ENCODE measurements around the gene ENPP4. TPM values are rescaled to one million over a fixed set of nuclear protein-coding genes. Genes with fewer than 3 reads are reported as not detected.

Gene ENPP4
- total and polyA plus RNA-seq, 2 of the 4 experiments (the other 2 are of a cell fraction) = under 0.01 to 0.03 TPM

DNA sequence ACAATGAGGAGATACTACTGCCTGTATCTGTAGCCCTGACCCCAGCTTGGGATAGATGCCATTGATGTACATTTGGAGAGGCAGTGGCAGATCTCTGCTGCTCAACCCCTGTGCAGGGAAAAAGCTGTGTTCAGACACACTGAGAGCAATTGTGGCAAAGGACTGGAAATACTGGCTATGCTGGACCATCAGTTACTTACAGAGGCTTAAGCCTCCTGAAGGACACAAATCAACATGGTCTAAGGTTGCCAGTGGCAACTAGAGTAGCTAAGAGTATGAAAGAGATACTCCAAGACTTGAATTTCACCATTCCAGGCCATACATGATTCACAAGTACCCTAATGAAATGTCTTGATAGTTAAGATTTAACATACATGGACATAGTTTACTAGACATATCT is 32.4 kb upstream of the ENPP4 start:
- in situ Hi-C loops (cut with MboI; ENCODE audit: low sequenced_read_pairs) = loop anchor here (10.0 kb wide), 1 partner anchor 307 kb away; no protein-coding TSS in a partner anchor

More for the DNA sequence above, 32.4 kb upstream of the ENPP4 start:
- Histone ChIP-seq H2BK20ac (ENCODE audit: low read depth, low read length) (no peak overlapping the region), H4K91ac (ENCODE audit: insufficient read depth, low read depth, low read length) (no peak overlapping the region), H3K9me1 (ENCODE audit: insufficient read depth, low read length) (no peaks in the 10 kb centered on the region), H4K5ac (ENCODE audit: low read depth, low read length) (no peak overlapping the region), H3K14ac (replicated peaks; ENCODE audit: low read depth, low read length) (no peak overlapping the region), H3K23ac (ENCODE audit: low read depth, low read length) (no peak overlapping the region), H3K36me3 (ENCODE audit: control insufficient read depth, insufficient read depth, low read length) (no peaks in the 10 kb centered on the region), H2BK120ac (ENCODE audit: low read depth, low read length) (no peak overlapping the region), H2AK5ac (ENCODE audit: low read depth, low read length) (no peak overlapping the region), H3K4me3 (ENCODE audit: insufficient read depth, low read depth, low read length) (no peak overlapping the region), H2AK9ac (replicated peaks; ENCODE audit: low read depth, low read length, poor library complexity) (no peak overlapping the region), H3K4ac (ENCODE audit: low read depth, low read length) (no peak overlapping the region), H3K79me1 (ENCODE audit: low read depth in 1 of 2, low read length in 2 of 2) (no peaks in the 10 kb centered on the region), H2AFZ (replicated peaks; ENCODE audit: low read length, poor library complexity) (no peak overlapping the region), H3K27ac (ENCODE audit: insufficient read depth, low read length) (no peak overlapping the region), H2BK5ac (ENCODE audit: low read depth, low read length, poor library complexity, severe bottlenecking) (no peak overlapping the region), H2BK15ac (ENCODE audit: low read depth, low read length) (no peak overlapping the region), H3K9me3 (ENCODE audit: control insufficient read depth, insufficient read depth, low read length) (no peaks in the 10 kb centered on the region), H3K18ac (ENCODE audit: low read depth, low read length) (no peak overlapping the region), H3K4me2 (ENCODE audit: low read depth, low read length) (no peak overlapping the region), H3K4me1 (ENCODE audit: control insufficient read depth, insufficient read depth, low read length) (no peaks in the 10 kb centered on the region), H3K9ac (ENCODE audit: low read depth, low read length) (no peak overlapping the region), H4K20me1 (ENCODE audit: insufficient read depth, low read length) (no peaks in the 10 kb centered on the region), H3K27me3 (ENCODE audit: control insufficient read depth, insufficient read depth, low read length) (no peaks in the 10 kb centered on the region), H4K8ac (ENCODE audit: low read depth in 2 of 2, low read length in 2 of 2) (no peak overlapping the region), H3K56ac (ENCODE audit: extremely low read depth, insufficient read depth, low read length) (no peak overlapping the region)
- ATAC-seq (ENCODE audit: low read depth) (no peak), DNase-seq (no peak)
- CTCF ChIA-PET = no interaction called here
- dilution Hi-C loops (cut with HindIII; ENCODE audit: low sequenced_read_pairs, unreplicated experiment) (no loop called here), intact Hi-C loops (cut with micrococcal nuclease) (no loop called here)
- POLR2A ChIA-PET (ENCODE audit: unreplicated experiment) = no interaction called here
- BruUV-seq (replicated peaks) = no TSS peak
- no peak for TF ChIP-seq SMC3 (IDR thresholded peaks at IDR 0.05; ENCODE audit: low read depth, low read length)
- no peak for TF ChIP-seq MAZ (IDR thresholded peaks at IDR 0.05; ENCODE audit: borderline replicate concordance, low read depth, low read length)
- no peak for TF ChIP-seq CEBPB (IDR thresholded peaks at IDR 0.05; ENCODE audit: low read depth, low read length)
- TF ChIP-seq BHLHE40 (IDR thresholded peaks at IDR 0.05; ENCODE audit: low read depth, low read length) = no peak
- no peak for TF ChIP-seq CHD1 (IDR thresholded peaks at IDR 0.05; ENCODE audit: low read depth, low read length)
- TF ChIP-seq RAD21 (IDR thresholded peaks at IDR 0.05; ENCODE audit: low read length) = no peak
- TF ChIP-seq NFE2L2 (IDR thresholded peaks at IDR 0.05; ENCODE audit: low read depth, low read length) = no peak
- TF ChIP-seq, protein P1, sequence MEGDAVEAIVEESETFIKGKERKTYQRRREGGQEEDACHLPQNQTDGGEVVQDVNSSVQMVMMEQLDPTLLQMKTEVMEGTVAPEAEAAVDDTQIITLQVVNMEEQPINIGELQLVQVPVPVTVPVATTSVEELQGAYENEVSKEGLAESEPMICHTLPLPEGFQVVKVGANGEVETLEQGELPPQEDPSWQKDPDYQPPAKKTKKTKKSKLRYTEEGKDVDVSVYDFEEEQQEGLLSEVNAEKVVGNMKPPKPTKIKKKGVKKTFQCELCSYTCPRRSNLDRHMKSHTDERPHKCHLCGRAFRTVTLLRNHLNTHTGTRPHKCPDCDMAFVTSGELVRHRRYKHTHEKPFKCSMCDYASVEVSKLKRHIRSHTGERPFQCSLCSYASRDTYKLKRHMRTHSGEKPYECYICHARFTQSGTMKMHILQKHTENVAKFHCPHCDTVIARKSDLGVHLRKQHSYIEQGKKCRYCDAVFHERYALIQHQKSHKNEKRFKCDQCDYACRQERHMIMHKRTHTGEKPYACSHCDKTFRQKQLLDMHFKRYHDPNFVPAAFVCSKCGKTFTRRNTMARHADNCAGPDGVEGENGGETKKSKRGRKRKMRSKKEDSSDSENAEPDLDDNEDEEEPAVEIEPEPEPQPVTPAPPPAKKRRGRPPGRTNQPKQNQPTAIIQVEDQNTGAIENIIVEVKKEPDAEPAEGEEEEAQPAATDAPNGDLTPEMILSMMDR (conservative IDR thresholded peaks at IDR 0.05; ENCODE audit: low read depth, low read length) = no peak
- TF ChIP-seq RFX5 (IDR thresholded peaks at IDR 0.05; ENCODE audit: low read depth, low read length) = no peak
- no peak for TF ChIP-seq MXI1 (IDR thresholded peaks at IDR 0.05; ENCODE audit: borderline replicate concordance, low read depth, low read length)
- TF ChIP-seq FOS (IDR thresholded peaks at IDR 0.05; ENCODE audit: low read depth, low read length) = no peak
- TF ChIP-seq RCOR1 (IDR thresholded peaks at IDR 0.05; ENCODE audit: insufficient replicate concordance, low read length) = no peak
- TF ChIP-seq MAFK (IDR thresholded peaks at IDR 0.05; ENCODE audit: low read depth, low read length) = no peak
- TF ChIP-seq, protein P2, sequence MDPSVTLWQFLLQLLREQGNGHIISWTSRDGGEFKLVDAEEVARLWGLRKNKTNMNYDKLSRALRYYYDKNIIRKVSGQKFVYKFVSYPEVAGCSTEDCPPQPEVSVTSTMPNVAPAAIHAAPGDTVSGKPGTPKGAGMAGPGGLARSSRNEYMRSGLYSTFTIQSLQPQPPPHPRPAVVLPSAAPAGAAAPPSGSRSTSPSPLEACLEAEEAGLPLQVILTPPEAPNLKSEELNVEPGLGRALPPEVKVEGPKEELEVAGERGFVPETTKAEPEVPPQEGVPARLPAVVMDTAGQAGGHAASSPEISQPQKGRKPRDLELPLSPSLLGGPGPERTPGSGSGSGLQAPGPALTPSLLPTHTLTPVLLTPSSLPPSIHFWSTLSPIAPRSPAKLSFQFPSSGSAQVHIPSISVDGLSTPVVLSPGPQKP (IDR thresholded peaks at IDR 0.05; ENCODE audit: borderline replicate concordance, low read depth, low read length) = no peak
- no peak for TF ChIP-seq POLR2A (IDR thresholded peaks at IDR 0.05; ENCODE audit: low read depth, low read length)
- TF ChIP-seq, protein P3, sequence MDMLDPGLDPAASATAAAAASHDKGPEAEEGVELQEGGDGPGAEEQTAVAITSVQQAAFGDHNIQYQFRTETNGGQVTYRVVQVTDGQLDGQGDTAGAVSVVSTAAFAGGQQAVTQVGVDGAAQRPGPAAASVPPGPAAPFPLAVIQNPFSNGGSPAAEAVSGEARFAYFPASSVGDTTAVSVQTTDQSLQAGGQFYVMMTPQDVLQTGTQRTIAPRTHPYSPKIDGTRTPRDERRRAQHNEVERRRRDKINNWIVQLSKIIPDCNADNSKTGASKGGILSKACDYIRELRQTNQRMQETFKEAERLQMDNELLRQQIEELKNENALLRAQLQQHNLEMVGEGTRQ (IDR thresholded peaks at IDR 0.05; ENCODE audit: low read depth, low read length) = no peak

Data from IMR-90 (cell line).